ENCODE measurements around the gene DMPK.

Gene DMPK

GRCh38 chr19:45827459-45828093 is 45.3 kb upstream of the DMPK start:
- Histone ChIP-seq H3K4me3 (replicated peaks; ENCODE audit: insufficient read depth, low read length) (no peak overlapping the region), H3K27ac (replicated peaks) (no peak overlapping the region)

GRCh38 chr19:45826934-45827333 is 44.6 kb upstream of the DMPK start:
- no peak overlapping the region for H3K27ac ChIP-seq (replicated peaks)

More at GRCh38 chr19:45827459-45828093, 45.3 kb upstream of the DMPK start:
- H3K27me3 ChIP-seq (ENCODE audit: insufficient read depth, poor library complexity, severe bottlenecking): no peaks in the 10 kb centered on the region
- TF ChIP-seq CTCF (IDR thresholded peaks at IDR 0.05; ENCODE audit: insufficient read depth, low read length) (no peak), GABPA (IDR thresholded peaks at IDR 0.05; ENCODE audit: low read depth) (no peak), REST (IDR thresholded peaks at IDR 0.05; ENCODE audit: insufficient replicate concordance, low read depth) (no peak), POLR2AphosphoS5 (IDR thresholded peaks at IDR 0.05; ENCODE audit: low read depth) (no peak), SPI1 (IDR thresholded peaks at IDR 0.05; ENCODE audit: borderline replicate concordance, low read depth) (no peak)
- DNase-seq (ENCODE audit: low read depth in 1 of 2, low spot score in 1 of 2): no peak

More at GRCh38 chr19:45826934-45827333, 44.6 kb upstream of the DMPK start:
- TF ChIP-seq CTCF (IDR thresholded peaks at IDR 0.05; ENCODE audit: insufficient read depth, low read length): no peak
- no peak for TF ChIP-seq GABPA (IDR thresholded peaks at IDR 0.05; ENCODE audit: low read depth)
- TF ChIP-seq SPI1 (IDR thresholded peaks at IDR 0.05; ENCODE audit: borderline replicate concordance, low read depth): no peak
- TF ChIP-seq REST (IDR thresholded peaks at IDR 0.05; ENCODE audit: insufficient replicate concordance, low read depth): no peak
- TF ChIP-seq POLR2AphosphoS5 (IDR thresholded peaks at IDR 0.05; ENCODE audit: low read depth): no peak
- no peak for DNase-seq (ENCODE audit: low read depth in 1 of 2, low spot score in 1 of 2)
- no peaks in the 10 kb centered on the region for H3K27me3 ChIP-seq (ENCODE audit: insufficient read depth, poor library complexity, severe bottlenecking)
- H3K4me3 ChIP-seq (replicated peaks; ENCODE audit: insufficient read depth, low read length): no peak overlapping the region
